Right ventricle myocardium superior (tissue), 1 donor: ENCODE measurements around the gene PRELP. TPM values are rescaled to one million over a fixed set of nuclear protein-coding genes. Genes with fewer than 3 reads are reported as not detected.
"Not testable (repeated sequence)": the region's sequence is repeated elsewhere in the genome, so short reads cannot be mapped to it uniquely, and the experiment has no call there.

Experiments
- ATAC-seq: fragments of 200-7000 bp; cut with Tn5 transposase; one replicate; pipeline ENCODE4 v1.9.1; 2020; ENCODE audit warnings: mild to moderate bottlenecking; ENCODE audit not compliant: poor library complexity
- DNase-seq: peaks from one replicate; pipeline ENCODE4 v3.0.0-alpha.2; 2020
- intact Hi-C: fragments of 100-400 bp; cut with DNase I; formaldehyde crosslinking; loops from one replicate; pipeline ENCODE4 v1.11.2; 2022
- total RNA-seq: library from RNA; stranded (reverse); fragmentation: NEBNext Ultra II Directional; extraction: Animal tissue kit (Norgen Biotek cat#: 25700); gene quantifications from one replicate; pipeline ENCODE4 v1.2.1, GENCODE V29; 2021
- donor health status: DM: no; HTN: yes; CAD: no; lungs with severe emphysema.

PRELP gene
- total RNA-seq, 1 donor from 2014 or later, result 22.9 TPM

DNA sequence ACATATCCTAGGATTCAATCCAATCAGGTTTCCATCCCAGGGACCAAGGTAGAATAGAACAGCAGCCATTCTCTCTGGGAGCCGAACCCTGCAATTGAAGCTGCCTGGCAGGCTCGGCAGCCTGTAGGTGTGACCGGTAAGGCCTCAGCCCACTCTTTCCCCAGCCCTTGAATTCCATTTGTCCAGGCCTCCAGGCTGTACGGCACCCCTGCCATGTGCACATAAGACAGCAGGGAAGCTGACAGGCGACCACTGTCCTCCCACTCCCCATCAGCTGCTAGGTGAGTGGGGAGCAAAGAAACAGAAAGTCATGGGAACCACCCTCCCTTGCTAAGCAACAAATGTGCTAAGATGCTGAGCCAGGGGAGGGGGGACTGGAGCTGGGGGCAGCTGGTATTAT lies 41.3 kb downstream of the PRELP start:
- no peak for ATAC-seq
- DNase-seq, result no peak
- intact Hi-C loops, result no loop called here

DNA sequence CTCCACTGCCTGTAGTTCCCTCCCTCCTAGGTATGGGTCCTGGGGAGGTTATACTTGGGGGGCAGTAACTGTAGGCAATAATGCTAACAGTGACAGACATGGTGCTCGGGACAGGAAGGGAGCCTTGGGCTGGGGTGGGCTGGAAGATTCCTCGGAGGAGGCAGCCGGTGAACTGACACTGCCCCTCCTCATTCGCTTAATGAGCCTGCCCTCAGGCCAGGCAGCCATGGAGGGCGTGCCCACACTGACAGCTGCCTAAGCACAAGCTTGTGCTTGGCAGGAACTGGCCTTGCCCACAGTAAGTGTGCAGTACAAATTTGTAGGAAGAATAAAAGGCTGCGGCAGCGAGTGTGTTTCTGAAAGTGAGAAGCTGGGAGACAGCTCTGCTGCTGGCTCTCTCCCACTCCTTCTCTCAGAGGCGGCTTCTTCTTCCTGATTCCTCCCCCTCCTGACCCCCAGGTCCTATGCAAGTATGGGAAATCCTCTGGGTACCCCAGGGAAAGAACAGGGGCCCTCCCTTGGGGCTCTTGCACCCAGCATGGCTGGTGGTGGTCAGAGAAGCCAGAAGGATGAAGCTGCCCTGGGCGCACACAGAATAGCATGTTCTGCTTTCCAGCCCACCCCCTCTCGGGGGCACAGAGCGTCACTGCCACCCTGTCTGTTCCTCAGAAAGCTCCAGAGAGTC lies 42.0 kb downstream of the PRELP start:
- DNase-seq (no peak), ATAC-seq (no peak)
- intact Hi-C loops, result no loop called here

DNA sequence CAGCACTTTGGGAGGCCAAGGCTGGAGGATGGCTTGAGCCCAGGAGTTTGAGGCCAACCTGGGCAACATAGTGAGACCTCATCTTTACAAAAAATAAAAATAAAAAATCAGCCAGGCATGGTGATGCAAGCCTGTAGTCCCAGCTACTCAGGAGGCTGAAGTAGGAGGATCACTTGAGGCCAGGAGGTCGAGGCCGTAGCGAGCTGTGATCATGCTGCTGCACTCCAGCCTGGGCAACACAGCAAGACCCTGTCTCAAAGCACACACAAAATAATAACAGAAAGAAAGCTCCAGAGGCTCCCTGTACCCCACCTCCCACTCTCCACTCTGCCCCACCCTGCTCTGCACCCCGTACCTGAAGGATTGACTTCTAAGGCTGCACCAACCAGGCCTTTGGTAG lies 42.5 kb downstream of the PRELP start:
- DNase-seq, ATAC-seq, intact Hi-C loops: not testable (repeated sequence)

DNA sequence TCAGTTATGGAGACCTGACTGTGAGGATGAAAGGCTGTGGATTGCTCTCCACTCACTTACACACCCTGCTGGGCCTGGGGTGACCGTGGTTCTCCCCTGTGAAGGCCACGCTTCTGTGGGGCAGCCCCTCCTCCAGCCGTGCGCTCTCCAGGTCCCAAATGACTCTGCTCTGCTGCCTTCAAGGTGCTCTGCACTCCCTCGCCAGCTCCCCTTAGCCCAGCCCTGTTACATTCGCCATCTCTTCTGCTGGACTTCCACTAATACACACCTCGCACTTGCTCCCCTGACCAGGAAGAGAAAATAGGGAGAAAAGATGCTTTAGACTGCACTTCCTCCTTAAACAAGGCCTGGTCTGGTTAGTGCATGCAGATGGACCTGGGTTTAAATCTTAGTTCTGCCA lies 42.9 kb downstream of the PRELP start:
- intact Hi-C loops, result no loop called here
- ATAC-seq (no peak), DNase-seq (no peak)

DNA sequence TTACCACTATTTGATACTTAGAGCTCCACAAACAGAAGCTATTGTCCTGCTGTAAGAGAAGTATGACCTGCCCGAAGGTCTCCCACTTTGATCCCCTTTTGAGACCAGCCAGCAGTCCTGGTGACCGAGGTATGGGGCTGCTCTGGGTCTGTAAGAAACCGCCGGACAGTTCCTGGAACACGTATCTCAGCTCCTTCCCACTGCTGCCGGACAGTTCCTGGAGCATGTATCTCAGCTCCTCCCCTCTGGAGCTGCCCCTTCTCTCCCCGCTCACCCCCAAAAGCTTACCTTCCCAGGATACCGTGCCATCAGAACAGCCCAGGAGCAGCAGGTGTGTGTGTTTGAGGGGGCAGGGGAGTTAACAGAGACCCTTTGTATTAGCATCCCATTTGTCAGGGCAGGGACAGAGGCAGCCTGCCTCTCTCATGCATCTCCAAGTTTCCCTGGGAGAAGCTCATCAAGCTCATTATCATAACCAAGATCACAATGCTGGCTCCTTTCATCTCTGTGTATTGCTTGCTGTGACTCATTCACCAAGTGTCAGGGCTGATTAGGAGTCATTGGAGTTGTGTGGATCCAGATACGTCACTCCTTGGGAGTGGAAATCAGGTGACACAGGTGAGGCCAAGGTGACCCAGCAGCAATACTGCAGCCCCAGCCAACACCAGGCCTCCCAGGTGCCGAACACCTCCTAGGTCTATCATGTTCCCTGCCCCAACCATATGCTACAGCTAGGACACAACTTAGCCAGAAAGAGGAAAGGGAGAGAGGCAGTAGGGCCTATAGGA lies 43.6 kb downstream of the PRELP start:
- ATAC-seq (no peak), DNase-seq (no peak)
- intact Hi-C loops, result no loop called here

DNA sequence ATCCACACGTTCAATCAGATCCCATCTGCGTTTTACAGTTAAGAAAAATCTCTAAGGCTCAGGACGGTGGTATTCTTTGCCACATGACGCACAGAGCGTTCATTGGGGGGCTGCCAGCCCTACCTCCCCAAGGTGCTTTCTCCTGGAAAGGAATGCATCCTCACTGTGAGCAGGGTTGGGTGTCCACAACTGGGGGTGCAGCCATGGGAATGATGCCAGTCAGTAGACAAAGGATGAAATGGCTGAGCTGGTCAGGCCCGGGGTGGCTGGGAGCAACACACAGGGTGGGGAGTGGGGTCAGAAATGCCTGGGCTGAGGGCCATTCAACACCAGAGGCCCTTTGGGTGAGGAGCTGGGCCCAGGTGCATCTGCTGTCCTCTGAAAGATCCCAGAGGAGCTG lies 44.3 kb downstream of the PRELP start:
- intact Hi-C loops, result no loop called here
- ATAC-seq, result no peak
- peak; percentile 22 for DNase-seq

DNA sequence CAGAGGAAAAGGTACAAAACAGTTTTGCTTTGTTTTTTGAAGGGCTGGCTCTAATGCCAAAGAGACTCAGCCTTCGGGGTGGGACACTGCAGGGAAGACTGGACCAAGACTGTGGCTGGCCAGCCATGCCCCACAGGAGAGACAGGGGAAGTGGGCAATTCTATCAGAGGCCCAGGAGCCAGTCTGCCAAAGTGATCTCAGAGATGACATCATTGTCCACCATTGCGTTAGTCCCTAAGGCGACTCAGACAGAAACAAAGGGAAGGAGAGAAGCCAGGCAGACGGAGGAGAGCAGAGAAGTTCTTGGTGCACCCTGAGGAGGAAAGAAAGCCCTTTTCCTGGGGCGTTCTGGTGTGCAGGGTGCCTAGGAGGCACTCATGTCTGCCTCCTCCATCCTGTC lies 44.7 kb downstream of the PRELP start:
- no peak for DNase-seq
- intact Hi-C loops, result no loop called here
- no peak for ATAC-seq

DNA sequence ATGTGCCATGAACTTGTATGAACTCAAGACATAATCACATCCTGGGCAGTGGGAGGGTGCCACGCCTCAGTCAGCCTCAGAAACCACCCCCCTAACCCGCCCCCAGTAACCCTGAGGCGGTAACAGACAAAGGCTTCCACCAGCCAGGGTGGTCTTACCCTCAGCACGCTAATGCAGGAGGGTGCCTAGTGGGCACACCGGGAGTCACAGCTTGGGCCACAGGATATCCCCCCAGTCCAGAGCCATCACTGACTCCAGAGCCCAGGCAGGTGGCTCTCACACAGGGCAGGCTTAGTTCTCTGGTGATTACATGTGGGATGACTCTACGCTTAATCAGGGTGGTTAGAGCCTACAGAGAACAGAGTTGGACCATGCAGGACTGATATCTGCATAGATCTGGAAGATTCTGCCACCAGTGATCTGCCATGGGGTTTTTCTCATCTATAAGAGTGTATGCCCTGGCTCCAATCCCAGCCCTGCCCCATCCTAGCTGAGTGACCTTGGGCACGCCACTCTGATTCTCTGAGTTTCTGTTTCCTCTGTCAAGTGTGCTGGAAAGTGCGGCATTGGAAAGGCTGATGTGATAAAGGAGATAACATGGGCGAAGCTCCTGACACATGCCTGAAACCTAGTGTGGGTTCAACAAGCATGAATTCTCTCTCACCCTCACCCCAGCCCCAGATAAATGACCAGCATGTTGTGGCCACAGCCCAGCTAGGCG lies 45.6 kb downstream of the PRELP start:
- peak; percentile 18 for ATAC-seq
- DNase-seq, result no peak
- intact Hi-C loops, result no loop called here

DNA sequence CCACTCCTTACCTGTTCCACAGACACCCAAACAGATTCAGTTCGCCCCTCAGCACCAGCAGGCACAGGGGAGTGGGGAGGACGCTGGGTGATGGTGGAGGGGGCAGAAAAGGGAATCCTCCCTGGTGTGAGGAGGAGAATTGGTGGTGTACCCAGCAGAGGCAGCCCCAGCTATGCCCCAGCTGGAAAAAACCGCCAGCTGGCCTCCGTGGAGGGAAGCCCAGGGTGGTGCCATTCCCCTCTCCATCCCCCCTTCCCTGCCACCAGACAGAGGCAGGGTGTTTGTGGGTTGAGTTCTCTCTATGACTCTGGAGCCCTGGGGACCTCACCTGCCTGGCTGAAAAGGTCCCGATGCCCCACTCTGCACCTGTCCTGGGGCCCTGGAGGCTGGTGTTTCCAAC lies 46.2 kb downstream of the PRELP start:
- intact Hi-C loops, result no loop called here
- DNase-seq (no peak), ATAC-seq (peak; percentile 8)

DNA sequence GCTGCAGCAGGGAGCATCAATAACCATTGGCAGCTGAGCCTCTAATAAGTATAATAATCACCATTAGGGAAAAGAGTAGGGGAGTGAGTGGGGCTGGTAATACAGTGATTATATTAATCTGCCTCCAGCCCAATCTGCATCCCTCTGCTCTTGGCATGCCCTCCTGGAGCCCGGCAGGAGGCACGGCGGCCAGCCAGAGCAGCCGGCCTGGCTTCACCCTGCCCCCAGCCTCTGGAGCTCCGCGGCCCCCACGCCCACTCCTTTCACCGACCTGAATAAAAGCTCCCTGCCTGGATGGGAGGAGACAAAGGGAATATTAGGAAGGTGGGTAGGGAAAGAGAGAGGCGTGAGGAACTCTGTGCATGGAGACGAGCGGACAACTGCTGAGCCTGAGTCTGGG lies 46.6 kb downstream of the PRELP start:
- intact Hi-C loops, result no loop called here
- ATAC-seq (peak; percentile 69), DNase-seq (no peak)

DNA sequence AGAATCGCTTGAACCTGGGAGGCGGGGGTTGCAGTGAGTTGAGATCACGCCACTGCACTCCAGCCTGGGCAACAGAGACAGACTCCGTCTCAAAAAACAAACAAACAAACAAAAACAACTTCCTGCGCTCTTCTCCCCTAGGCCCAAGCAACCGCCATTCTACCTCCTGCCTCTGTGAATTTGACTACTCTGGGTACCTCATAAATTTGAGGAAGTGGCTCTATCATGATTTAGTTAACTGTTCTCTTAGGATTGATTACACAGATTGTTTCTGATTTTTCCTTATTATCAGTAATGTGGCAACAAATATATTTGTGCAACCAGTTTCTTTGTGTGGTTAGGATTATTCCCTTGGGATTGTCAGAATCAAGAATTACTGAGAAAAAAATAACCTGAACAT lies 48.1 kb downstream of the PRELP start:
- intact Hi-C loops, result no loop called here
- ATAC-seq (no peak), DNase-seq (no peak)

DNA sequence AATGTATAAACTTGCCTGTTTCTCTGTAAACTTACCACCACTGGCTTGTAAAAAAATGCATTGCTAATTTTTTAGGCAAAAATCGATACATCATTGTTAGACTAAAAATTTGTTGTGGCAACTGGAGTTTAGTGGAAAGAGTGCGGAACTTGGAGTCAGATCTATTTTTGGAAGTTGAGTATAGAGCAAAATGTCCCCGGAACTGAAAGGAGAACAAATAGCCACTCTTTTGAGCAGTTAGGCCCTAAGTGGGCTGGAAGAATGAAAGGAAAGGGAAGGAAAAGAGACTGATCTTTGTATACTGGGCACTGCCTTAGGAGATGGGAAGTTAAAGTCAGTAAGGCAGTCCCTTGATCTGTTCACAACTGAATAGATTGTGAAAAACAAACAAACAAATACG lies 48.5 kb downstream of the PRELP start:
- intact Hi-C loops, result no loop called here
- DNase-seq (no peak), ATAC-seq (peak; percentile 47)

DNA sequence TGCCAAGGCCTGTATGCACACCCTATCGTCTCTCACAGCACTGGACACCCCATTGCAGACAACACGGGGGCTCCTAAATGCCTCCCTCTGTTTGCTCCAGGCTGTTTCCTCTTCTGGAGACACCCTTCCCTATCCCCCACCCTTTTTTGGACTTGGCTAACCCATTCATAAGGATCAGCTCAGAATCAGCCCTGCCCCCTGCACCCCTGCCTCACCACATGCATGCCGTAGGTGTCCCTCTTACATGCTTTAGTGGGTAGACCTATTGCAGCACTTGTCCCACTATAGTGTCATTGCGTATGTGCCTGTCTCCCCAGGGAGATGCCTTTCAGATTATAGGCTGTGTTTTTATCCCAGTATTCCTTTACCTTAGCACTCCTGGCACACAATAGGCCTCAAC lies 49.2 kb downstream of the PRELP start:
- no peak for ATAC-seq
- intact Hi-C loops, result no loop called here

DNA sequence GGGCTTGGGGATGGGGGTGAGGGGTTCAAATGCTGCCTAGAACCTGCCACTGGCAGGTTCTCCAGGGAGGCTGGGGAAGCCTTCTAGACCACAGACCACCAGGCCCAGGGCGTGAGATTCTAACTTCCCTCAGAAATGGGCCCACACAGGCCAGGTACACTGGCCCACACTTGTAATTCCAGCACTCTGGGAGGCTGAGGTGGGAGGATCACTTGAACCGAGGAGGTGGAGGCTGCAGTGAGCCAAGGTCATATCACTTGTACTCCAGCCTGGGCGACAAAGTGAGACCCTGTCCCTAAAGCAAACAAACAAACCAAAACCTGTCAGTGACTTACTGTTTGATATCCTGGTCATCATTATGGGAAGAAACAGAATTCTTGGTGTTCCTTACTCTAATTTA lies 50.1 kb downstream of the PRELP start:
- intact Hi-C loops, result no loop called here
- no peak for DNase-seq
- no peak for ATAC-seq

More for the DNA sequence above, 49.2 kb downstream of the PRELP start:
- no peak for DNase-seq

DNA sequence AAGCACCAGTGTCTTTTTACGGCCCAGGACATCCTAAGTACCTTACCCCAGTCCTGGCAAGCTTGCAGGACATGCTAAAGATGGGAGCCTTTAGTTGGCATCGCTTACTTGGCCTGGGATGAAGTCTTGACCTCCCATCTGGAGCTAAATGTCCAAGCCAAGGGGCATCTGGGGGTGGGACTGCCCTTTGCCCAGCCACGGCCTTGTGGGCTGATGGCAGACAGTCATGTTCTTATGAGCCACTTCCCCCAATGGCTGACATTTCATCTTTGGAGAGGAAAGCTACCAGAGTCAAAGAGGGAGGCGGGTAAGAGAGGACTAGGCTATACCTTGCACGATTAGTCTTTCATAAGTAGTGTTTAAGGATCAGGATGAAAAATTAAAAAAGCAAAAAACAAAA lies 50.5 kb downstream of the PRELP start:
- DNase-seq (no peak), ATAC-seq (no peak)
- intact Hi-C loops, result no loop called here

DNA sequence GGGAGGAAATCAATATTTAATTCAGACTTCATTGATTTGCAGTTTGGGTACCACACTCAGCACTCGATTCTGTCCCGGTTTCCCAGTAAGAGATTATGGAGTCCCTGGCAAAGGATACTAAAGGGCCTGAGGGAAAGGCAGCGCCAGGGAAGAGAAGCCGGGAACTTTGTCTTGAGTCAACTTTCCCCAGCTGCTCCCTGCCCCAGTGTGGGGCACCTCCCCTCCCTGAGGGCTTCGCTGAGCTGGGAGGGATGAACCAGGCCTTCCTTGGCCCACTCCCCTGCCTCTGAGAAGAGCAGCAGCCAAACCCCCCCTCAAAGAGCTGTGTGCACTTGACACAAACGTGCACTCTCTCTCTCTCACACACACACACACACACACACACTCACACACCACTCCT lies 51.0 kb downstream of the PRELP start:
- no peak for DNase-seq
- intact Hi-C loops, result no loop called here
- ATAC-seq, result no peak

DNA sequence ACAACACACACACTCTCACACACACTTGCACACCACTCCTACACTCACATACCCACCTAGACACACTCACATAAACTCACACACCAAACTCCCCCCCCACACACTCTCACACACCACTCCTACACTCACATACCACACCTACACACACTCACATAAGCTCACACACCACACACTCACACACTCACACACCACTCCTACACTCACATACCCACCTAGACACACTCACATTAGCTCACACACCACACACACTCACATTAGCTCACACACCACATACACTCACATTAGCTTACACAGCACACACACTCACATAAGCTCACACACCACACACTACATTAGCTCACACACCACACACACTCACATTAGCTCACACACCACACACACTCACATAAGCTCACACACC lies 51.4 kb downstream of the PRELP start:
- ATAC-seq, result no peak
- no peak for DNase-seq
- intact Hi-C loops, result no loop called here

DNA sequence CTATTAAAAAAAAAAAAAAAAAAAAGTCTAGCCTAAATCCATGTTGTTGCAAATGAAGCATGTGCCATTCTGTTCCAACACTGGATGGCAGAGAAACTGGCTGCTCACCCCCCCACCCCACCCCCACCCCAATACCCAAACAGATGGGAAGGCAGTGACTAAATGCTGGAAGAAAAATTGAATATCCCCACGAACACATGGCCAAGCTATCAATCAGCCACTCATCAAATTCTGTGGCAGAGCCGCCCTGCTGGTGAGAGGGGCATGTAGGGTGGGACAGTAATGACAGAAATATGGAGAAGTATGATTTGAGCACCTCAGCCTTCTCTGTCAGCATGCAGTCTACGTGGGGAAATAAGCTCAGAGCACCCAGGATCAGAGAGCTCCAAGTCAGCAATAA lies 52.5 kb downstream of the PRELP start:
- ATAC-seq (no peak), DNase-seq (no peak)
- intact Hi-C loops, result no loop called here

DNA sequence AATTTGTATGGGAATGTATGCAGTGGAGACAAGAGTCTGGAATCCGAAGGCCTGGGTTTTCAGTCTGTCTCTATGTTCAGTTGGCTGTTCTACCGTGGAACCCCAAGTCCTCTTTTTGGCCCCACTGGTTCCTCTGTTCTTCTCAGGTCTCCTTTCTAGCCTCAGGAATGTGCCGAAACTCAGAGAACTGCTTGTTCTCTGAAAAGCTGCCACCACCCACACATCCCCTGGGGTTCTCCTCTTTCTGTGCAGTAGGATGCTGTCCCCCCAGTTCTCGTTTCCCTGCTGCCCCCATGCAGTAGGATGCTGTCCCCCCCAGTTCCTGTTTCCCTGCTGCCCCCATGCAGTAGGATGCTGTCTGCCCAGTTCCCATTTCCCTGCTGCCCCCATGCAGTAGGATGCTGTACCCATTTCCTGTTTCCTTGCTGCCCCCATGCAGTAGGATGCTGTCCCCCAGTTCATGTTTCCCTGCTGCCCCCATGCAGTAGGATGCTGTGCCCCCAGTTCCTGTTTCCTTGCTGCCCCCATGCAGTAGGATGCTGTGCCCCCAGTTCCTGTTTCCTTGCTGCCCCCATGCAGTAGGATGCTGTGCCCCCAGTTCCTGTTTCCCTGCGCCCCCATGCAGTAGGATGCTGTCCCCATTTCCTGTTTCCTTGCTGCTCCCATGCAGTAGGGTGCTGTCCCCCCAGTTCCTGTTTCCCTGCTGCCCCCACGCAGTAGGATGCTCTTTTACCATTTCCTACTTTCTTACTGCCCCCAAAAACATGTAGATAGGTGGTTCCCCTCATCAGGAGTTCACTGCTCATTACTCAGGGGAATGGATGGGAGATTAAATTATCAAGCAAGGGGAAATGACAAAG lies 53.6 kb downstream of the PRELP start:
- intact Hi-C loops, result no loop called here
- DNase-seq (no peak), ATAC-seq (no peak)
